ENCODE results near the gene GSK3A. TPM values are rescaled to one million over a fixed set of nuclear protein-coding genes. Genes with fewer than 3 reads are reported as not detected.

The GSK3A gene
- total and polyA plus RNA-seq, 9 of the 15 experiments (the other 6 are each of a cell fraction or from before 2014, with no cell fraction given): 0.62 to 90.7 (median 33.3) TPM

GRCh38 chr19:42279902-42280814 lies 37.8 kb upstream of the GSK3A start (continued):
- TF ChIP-seq ZBTB40 (IDR thresholded peaks at IDR 0.05) (peak; percentile 28; the same call in 1 of the 2 replicates), ZBTB40 (CRISPR knock-in tag; IDR thresholded peaks at IDR 0.05) (no peak), TOE1 (IDR thresholded peaks at IDR 0.05; ENCODE audit: borderline replicate concordance) (peak; percentile 62; the same call in 1 of the 2 replicates), TOE1 (CRISPR knock-in tag; IDR thresholded peaks at IDR 0.05; ENCODE audit: borderline replicate concordance, low read depth) (no peak), GATAD2B (IDR thresholded peaks at IDR 0.05; ENCODE audit: borderline replicate concordance) (peak; percentile 74; the same call in 1 of the 2 replicates), NFYB (IDR thresholded peaks at IDR 0.05; ENCODE audit: extremely low read depth, insufficient read length) (peak; percentile 96), JUND (IDR thresholded peaks at IDR 0.05; ENCODE audit: borderline replicate concordance, low read depth, low read length) (0 out of 2 replicates have a peak, but pooled peaks have one; percentile 5), JUND (tag; IDR thresholded peaks at IDR 0.05; ENCODE audit: borderline replicate concordance, low read depth, low read length) (no peak), CHD1 (IDR thresholded peaks at IDR 0.05; ENCODE audit: low read length) (peak; percentile 42), STAT5B (CRISPR knock-in tag; IDR thresholded peaks at IDR 0.05) (no peak), MYNN (IDR thresholded peaks at IDR 0.05) (0 out of 2 replicates have a peak, but pooled peaks have one; percentile 10), MYNN (CRISPR knock-in tag; IDR thresholded peaks at IDR 0.05) (no peak), HNRNPL (IDR thresholded peaks at IDR 0.05; ENCODE audit: low read depth, low read length) (peak; percentile 100)
- TF ChIP-seq, protein P1, sequence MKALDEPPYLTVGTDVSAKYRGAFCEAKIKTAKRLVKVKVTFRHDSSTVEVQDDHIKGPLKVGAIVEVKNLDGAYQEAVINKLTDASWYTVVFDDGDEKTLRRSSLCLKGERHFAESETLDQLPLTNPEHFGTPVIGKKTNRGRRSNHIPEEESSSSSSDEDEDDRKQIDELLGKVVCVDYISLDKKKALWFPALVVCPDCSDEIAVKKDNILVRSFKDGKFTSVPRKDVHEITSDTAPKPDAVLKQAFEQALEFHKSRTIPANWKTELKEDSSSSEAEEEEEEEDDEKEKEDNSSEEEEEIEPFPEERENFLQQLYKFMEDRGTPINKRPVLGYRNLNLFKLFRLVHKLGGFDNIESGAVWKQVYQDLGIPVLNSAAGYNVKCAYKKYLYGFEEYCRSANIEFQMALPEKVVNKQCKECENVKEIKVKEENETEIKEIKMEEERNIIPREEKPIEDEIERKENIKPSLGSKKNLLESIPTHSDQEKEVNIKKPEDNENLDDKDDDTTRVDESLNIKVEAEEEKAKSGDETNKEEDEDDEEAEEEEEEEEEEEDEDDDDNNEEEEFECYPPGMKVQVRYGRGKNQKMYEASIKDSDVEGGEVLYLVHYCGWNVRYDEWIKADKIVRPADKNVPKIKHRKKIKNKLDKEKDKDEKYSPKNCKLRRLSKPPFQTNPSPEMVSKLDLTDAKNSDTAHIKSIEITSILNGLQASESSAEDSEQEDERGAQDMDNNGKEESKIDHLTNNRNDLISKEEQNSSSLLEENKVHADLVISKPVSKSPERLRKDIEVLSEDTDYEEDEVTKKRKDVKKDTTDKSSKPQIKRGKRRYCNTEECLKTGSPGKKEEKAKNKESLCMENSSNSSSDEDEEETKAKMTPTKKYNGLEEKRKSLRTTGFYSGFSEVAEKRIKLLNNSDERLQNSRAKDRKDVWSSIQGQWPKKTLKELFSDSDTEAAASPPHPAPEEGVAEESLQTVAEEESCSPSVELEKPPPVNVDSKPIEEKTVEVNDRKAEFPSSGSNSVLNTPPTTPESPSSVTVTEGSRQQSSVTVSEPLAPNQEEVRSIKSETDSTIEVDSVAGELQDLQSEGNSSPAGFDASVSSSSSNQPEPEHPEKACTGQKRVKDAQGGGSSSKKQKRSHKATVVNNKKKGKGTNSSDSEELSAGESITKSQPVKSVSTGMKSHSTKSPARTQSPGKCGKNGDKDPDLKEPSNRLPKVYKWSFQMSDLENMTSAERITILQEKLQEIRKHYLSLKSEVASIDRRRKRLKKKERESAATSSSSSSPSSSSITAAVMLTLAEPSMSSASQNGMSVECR (CRISPR knock-in tag; IDR thresholded peaks at IDR 0.05): peak; percentile 64; the same call in 1 of the 2 replicates
